DMS114 treated with DMSO at 0.1 percent for 48 hours (cell line): Measurements from ENCODE around the gene BNC2.

Experiments
- DNase-seq: peaks from one replicate; lab custom pipeline; 2025; ENCODE audit not compliant: unreplicated experiment; lab: John Stamatoyannopoulos, UW

Gene BNC2

DNA sequence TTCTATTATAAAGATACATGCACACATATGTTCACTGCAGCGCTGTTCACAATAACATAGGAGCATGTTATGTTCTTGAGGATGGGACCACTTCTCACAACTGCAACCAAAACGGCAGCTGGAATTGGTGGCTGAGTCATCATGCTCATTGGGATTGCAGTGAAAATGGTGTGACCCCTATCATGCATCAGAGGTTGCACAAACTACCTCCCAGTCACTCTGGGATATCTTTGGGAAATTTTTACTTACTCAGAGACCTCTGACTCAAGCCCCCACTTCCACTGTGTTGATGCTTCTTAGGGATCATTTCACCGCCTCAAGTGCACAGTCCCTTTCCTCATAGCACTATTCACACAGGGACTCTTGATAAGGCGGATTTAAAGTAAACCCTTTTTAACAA is 474.1 kb downstream of the BNC2 start:
- DNase-seq, result no peak

GRCh38 chr9:16391369-16391768 is 479.1 kb downstream of the BNC2 start:
- no peak for DNase-seq

DNA sequence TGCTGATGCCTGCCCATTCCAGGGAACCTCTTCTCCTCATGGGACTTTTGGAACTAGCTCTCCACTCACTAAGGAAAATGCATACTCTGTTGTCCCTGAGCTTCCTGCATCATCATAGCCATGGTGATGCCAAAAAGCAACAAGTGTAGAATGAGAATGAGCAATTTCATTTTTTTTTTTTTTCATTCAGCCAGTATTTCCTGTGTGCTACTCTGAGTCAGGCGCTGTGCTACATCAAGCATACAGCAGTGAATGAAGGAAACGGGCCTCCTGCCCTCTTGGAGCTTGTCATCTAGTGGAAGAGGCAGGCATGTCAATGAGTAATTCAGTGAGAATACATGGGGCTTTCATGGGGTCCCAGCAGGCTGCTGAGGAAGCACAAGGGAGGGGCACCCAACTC is 483.1 kb downstream of the BNC2 start:
- no peak for DNase-seq

- no peak for DNase-seq
Observed at GRCh38 chr9:16386827-16387077, 483.7 kb downstream of the BNC2 start.

GRCh38 chr9:16386007-16386826 is 484.3 kb downstream of the BNC2 start:
- no peak for DNase-seq

DNA sequence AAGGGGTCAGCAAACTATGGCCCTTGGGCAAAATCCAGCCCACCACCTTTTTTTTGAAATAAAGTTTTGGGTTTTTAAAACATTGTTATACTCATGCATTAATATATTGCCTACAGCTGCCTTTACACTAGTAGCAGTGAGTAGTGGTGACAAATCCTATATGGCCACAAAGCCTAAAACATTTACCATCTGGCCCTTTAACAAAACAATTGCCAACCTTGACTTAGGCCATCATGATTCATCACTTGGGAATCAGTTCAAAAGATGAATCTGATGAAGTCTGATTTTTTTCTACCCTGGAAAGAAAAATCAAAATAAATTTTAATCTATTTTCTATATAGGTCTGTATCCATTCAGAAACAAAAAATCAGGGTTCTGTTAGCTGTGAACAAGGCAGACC is 484.9 kb downstream of the BNC2 start:
- no peak for DNase-seq

- no peak for DNase-seq
Observed at GRCh38 chr9:16384993-16385392, 485.5 kb downstream of the BNC2 start.

DNA sequence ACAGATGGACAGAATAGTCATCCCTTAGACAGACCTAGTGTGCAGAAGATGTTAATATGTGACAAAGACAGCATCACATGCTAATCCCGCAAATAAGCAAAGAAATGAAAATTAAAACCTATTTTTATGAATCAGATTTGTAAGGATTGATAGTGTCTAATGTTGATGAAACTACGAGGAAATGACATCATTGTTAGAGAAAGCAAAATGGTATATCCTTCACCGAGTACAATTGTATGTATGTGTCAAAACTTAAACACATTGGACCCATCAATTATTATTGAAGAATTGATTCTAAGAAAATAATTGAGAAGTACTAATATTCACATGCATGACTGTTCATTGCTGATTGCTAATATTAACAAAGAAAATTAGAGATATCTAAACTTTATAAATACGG is 493.2 kb downstream of the BNC2 start:
- no peak for DNase-seq

- DNase-seq, result no peak
Observed at GRCh38 chr9:16371306-16371705, 499.2 kb downstream of the BNC2 start.

DNA sequence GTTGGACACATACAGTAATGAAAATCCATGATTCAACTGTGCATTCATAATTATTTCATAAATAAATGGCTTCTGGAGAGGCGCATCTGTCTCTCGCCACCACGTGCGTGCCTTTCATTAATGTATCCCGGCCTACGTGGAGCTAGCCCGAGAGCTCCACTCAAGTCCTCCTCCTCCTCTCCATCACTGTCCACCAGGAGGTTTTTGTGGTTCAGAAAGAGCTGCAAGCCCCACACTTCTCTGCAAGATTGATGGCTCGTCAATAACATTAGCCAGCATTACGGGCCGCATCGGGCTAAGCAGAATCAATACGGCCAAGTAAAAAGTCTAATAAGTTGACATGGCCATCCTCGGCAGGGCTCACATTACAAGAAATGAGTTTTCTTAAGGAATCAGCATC is 499.8 kb downstream of the BNC2 start:
- no peak for DNase-seq

DNA sequence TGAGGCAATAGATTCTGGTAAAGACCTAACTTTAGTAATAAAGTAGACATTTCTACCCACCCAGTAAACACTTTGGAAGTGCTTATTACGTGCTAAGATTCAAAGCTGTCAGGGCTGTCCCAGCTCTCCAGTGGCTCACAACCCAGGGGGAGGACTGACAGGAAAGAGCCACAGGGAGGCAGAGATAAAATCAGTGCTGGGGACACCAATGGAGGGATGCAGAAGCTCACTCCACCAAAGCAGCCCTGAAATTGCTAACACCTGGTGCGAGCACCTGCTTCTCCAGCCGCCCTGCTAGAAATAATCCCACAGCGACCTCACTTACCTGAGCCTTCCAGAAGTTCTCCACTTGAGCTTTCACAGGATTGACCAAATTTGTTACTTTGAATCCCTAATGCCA is 501.0 kb downstream of the BNC2 start:
- DNase-seq, result no peak

DNA sequence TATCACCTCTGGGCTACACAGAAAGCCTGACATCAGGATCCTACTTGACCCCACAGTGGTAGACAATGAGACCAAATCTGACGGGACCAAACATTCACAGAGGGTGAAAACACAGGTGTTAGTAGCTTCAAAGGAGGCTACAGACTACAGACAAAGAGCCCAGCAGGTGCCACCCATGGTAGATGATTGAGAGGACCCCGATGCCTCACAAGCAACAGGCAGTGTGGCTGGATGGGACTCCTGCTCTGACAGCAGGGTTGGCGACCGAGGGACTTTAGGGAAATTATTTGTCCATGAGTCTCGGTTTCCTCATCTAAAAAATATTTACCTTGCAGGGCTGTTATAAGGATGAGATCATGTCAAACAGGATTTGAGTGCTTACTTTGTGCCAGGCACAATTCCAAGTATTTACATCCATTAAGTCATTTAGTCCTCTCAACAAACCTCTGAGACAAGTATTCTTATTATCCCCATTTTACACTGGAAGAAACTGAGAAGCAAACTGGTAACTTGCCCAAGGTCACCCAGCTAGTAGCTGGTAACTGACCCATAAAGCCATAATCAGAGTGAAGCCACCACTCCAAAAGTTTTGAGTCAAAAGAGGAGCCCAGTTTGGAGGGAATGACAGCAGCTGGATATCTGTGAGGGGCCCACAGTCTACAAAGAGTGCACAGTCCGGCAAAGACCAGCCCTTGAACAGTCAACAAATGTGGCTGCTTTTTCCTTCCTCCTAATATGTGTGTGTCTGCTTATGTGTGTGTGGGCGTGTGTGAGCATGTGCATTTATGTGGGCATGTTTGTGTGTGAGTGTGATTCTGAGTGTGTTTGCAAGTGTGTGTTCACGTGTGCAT is 502.0 kb downstream of the BNC2 start:
- no peak for DNase-seq

DNA sequence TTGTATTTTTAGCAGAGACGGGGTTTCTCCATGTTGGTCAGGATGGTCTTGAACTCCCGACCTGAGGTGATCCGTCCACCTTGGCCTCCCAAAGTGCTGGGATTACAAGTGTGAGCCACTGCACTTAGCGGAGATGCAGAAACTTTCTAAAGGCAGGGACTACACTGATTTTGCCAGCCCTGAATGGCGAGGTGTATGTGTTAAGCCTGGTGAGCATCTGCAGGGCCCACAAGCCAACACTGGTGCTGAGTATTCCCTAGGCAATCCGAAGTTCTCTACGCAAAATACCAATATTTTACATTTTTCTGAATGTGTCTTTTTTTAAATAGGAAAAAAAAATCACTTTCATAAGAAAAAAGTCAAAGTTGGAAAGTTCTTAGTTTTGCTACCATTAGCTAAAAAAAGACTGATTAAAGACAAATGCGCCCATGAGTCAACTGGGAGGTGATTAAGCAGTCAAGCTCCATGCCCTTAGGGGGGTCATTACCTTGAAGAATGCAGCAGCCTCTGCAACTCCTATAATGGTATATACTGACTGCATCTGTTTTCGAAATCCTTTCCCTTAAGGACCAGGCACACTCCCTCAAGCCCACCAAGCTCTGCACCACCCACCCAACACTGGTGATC is 502.8 kb downstream of the BNC2 start:
- no peak for DNase-seq

DNA sequence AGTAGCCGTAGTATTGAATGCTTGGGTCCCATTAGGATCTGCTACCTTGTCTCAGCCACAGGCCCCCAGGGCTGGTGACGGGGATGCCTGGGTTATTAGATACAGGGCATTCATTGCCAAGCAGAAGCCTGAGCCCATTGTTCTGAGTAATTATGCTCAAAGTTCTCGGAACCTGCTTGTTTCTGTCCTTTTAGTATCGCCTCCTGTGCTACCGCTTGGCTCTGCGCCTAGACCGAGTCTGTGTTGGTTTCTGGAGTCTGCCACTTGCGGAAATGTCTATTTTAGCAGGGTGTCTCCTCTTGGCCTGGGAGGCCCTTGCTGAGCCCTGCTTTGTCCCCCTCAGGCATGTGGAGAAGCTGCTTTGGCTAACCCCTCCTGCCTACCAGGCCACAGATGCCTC is 506.1 kb downstream of the BNC2 start:
- no peak for DNase-seq

DNA sequence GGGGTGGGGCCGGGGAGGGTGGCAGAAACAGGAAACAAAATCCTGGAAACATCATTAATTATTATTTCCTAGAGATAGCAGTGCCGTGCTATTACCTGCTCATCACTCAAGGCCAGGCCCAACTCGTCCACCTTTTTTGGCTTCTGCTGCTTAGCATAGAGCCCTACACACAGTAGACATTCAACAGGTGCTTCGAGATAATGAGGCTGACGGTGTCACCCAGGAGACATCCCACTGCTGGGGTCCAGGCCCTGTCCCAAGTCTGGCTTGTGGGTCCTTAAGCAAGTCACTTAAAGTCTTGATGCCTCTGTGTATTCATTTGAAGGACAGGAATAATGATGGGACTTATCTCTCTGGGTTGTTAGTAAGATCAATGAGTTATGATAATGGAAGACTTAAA is 506.6 kb downstream of the BNC2 start:
- DNase-seq, result no peak

DNA sequence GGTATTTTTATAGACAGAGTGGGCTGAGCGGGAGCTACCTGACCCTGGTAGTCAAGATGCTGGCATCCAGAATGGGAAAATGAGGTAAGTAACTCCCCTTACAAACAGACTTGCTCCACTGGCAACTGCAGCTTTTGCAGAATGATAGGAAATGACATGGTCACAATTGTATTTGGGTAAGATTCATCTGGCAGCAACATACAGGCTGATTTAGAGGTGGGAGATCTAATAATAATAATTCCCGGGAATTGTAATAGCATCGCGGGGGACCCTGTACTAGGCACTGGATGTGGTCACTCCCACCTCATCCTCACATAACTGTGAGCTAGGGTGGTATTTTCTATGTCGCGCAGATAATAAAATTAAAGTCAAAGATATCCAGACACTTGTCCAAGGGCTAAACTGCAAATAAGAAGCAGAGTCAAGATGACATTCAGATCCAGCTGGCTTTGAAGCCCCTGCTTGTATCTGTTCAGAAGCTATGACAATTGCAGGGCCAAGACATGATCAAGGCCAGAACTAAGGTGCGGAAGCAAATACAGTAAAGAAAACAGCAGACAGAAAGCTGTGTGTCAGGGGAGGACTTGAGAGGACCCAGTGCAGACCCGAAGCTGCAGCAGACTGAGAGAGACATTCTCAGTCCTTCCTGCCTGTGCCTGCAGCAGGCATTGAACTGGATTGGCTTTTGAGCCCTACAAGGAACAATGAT is 507.2 kb downstream of the BNC2 start:
- DNase-seq, result no peak

DNA sequence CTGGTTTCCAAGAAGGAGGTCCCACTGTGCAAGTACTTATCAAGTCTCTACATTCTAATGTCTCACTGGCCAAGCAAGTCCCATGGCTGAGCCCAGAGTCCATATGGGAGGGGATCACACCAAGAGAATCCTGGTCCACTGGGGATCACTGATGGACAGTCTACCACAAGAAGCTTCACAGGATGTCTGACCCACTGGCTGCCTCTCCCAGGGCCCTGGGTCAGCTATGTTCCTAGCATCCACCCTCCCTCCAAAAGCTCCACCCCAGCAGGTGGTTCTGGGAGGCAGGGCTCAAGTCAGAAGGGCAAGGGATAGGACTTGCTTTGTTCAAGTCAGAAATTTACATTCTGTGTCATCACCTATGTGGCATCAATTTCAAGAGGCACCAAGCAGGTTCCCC is 508.5 kb downstream of the BNC2 start:
- DNase-seq, result no peak

- DNase-seq, result no peak
Observed at GRCh38 chr9:16361118-16361517, 509.4 kb downstream of the BNC2 start.

DNA sequence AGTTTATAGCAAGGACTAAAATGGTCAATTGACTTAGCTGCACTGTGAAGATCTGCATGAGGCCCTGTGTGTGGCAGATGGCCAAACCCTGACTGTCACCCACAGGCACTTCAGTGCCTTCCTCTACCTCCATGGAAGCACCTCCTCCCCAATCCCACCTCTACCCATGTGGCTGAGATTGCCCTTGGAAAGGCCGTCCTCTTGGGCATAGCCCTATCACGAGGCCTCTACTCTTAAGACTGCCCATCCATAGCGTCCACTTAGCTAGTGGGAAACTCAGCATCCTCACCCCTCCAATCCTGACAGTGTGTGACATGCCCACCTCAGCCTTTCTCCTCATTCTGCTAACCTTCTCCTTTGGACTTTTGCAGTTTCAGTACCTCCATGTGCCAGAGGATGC is 510.2 kb downstream of the BNC2 start:
- no peak for DNase-seq
